Trophoblast cell (in vitro differentiated cells and primary cell): ENCODE data around the gene STAB2.

Source experiments
- DNase-seq, 2 donors: peaks; one replicate each; pipeline ENCODE4 v3.0.0-alpha.2; 2016
- H2AFZ ChIP-seq: 2 replicates; pipeline ENCODE4 v1.6.1; 2013; ENCODE audit warnings: low read length, moderate library complexity, mild to moderate bottlenecking; ENCODE audit not compliant: insufficient read depth, poor library complexity
- H2AK5ac ChIP-seq: 2 replicates; pipeline ENCODE4 v1.6.1; 2013; ENCODE audit warnings: mild to moderate bottlenecking, low read length
- H2BK120ac ChIP-seq: 2 replicates; pipeline ENCODE4 v1.6.1; 2013; ENCODE audit warnings: low read length, mild to moderate bottlenecking, moderate library complexity; ENCODE audit not compliant: insufficient read depth, poor library complexity
- H2BK12ac ChIP-seq: 2 replicates; pipeline ENCODE4 v1.6.1; 2013; ENCODE audit warnings: mild to moderate bottlenecking, low read length, moderate library complexity
- H2BK5ac ChIP-seq: 2 replicates; pipeline ENCODE4 v1.6.1; 2013; ENCODE audit warnings: low read length, low read depth, moderate library complexity, mild to moderate bottlenecking; ENCODE audit not compliant: poor library complexity
- H3K14ac ChIP-seq: 2 replicates; pipeline ENCODE4 v1.6.1; 2013; ENCODE audit warnings: mild to moderate bottlenecking, low read length
- H3K18ac ChIP-seq: 2 replicates; pipeline ENCODE4 v1.6.1; 2013; ENCODE audit warnings: mild to moderate bottlenecking, low read length
- H3K23ac ChIP-seq: 2 replicates; pipeline ENCODE4 v1.6.1; 2013; ENCODE audit warnings: low read length
- H3K27ac ChIP-seq: 2 replicates; pipeline ENCODE4 v1.5.1; 2013; ENCODE audit warnings: low read depth, mild to moderate bottlenecking, inconsistent platforms, low read length, moderate library complexity
- H3K27me3 ChIP-seq: 2 replicates; pipeline ENCODE4 v1.6.1; 2013; ENCODE audit warnings: inconsistent platforms, mild to moderate bottlenecking, low read length, moderate library complexity; ENCODE audit not compliant: insufficient read depth
- H3K36me3 ChIP-seq, 2 experiments: 1 replicate in 1 of 2; 2 replicates in 1 of 2; pipeline ENCODE4 v1.6.1; 2013; ENCODE audit warnings: low read length in 2 of 2, mild to moderate bottlenecking in 2 of 2, moderate library complexity in 1 of 2; ENCODE audit not compliant: insufficient read depth in 2 of 2, control insufficient read depth in 1 of 2
- H3K4ac ChIP-seq: 2 replicates; pipeline ENCODE4 v1.6.1; 2013; ENCODE audit warnings: low read depth, mild to moderate bottlenecking, low read length, moderate library complexity
- H3K4me1 ChIP-seq, 2 experiments: 1 replicate in 1 of 2; 2 replicates in 1 of 2; pipeline ENCODE4 v1.6.1; 2013; ENCODE audit warnings: low read length in 2 of 2, mild to moderate bottlenecking in 2 of 2, moderate library complexity in 1 of 2; ENCODE audit not compliant: insufficient read depth in 2 of 2, control insufficient read depth in 1 of 2
- H3K4me2 ChIP-seq: 2 replicates; pipeline ENCODE4 v1.6.1; 2013; ENCODE audit warnings: inconsistent platforms, mild to moderate bottlenecking, low read length, moderate library complexity
- H3K4me3 ChIP-seq: 2 replicates; pipeline ENCODE4 v1.5.1; 2013; ENCODE audit warnings: mild to moderate bottlenecking, low read depth, low read length, inconsistent platforms
- H3K79me1 ChIP-seq: one replicate; pipeline ENCODE4 v1.6.1; 2013; ENCODE audit warnings: low read length
- H3K79me2 ChIP-seq: 2 replicates; pipeline ENCODE4 v1.6.1; 2013; ENCODE audit warnings: low read length, mild to moderate bottlenecking; ENCODE audit not compliant: control insufficient read depth, insufficient read depth, poor library complexity
- H3K9ac ChIP-seq: 2 replicates; pipeline ENCODE4 v1.6.1; 2013; ENCODE audit warnings: mild to moderate bottlenecking, low read length
- H3K9me3 ChIP-seq: 2 replicates; pipeline ENCODE4 v1.6.1; 2013; ENCODE audit warnings: low read depth, mild to moderate bottlenecking, control low read depth, inconsistent platforms, low read length; ENCODE audit not compliant: insufficient read depth
- H4K12ac ChIP-seq: 2 replicates; pipeline ENCODE4 v1.6.1; 2013; ENCODE audit warnings: low read depth, mild to moderate bottlenecking, low read length, moderate library complexity
- H4K8ac ChIP-seq: 2 replicates; pipeline ENCODE4 v1.6.1; 2013; ENCODE audit warnings: low read depth, mild to moderate bottlenecking, low read length, moderate library complexity
- H4K91ac ChIP-seq: one replicate; pipeline ENCODE4 v1.6.1; 2013; ENCODE audit warnings: low read depth, mild to moderate bottlenecking, low read length, moderate library complexity
- WGBS: extraction: QIAGEN DNeasy Blood & Tissue Kit; methylation state at CpG from one replicate; pipeline ENCODE4 v1.1.7; 2013; ENCODE audit warnings: missing lambda C conversion rate; ENCODE audit not compliant: insufficient read length, insufficient coverage; ENCODE audit errors: extremely low coverage; 5-methylcytosine and 5-hydroxymethylcytosine counted together

STAB2 gene

GRCh38 chr12:103748002-103748401 is 160.9 kb downstream of the STAB2 start:
- WGBS = no CpG with 5 or more reads among the region's 2 CpGs
- Histone ChIP-seq H4K12ac (no peak overlapping the region), H3K4ac (no peak overlapping the region)

GRCh38 chr12:103748875-103749274 is 161.8 kb downstream of the STAB2 start:
- Histone ChIP-seq H3K4me1 (peaks cover 2 to 7% of the 10 kb centered on the region in 2 experiments), H3K23ac (no peak overlapping the region), H3K4ac (no peak overlapping the region), H4K91ac (no peak overlapping the region), H3K4me2 (no peak overlapping the region), H3K9me3 (peaks cover 2% of the 10 kb centered on the region), H3K4me3 (no peak overlapping the region), H3K79me1 (no peaks in the 10 kb centered on the region), H3K79me2 (no peaks in the 10 kb centered on the region), H3K14ac (no peak overlapping the region), H4K8ac (no peak overlapping the region), H2BK5ac (no peak overlapping the region), H3K27me3 (no peaks in the 10 kb centered on the region), H3K18ac (no peak overlapping the region), H3K27ac (no peak overlapping the region), H2AK5ac (no peak overlapping the region), H3K9ac (no peak overlapping the region), H4K12ac (no peak overlapping the region), H3K36me3 (no peaks in the 10 kb centered on the region), H2BK12ac (no peak overlapping the region), H2AFZ (no peak overlapping the region), H2BK120ac (no peak overlapping the region)
- no CpG with 5 or more reads among the region's 12 CpGs for WGBS
- DNase-seq = no peak

More at GRCh38 chr12:103748002-103748401, 160.9 kb downstream of the STAB2 start:
- Histone ChIP-seq H3K79me2 (no peaks in the 10 kb centered on the region), H3K14ac (no peak overlapping the region), H4K8ac (no peak overlapping the region), H3K27me3 (no peaks in the 10 kb centered on the region), H3K4me1 (peaks cover 2 to 7% of the 10 kb centered on the region in 2 experiments), H3K4me3 (no peak overlapping the region), H2AK5ac (no peak overlapping the region), H4K91ac (no peak overlapping the region), H3K27ac (no peak overlapping the region), H2BK12ac (no peak overlapping the region), H2AFZ (no peak overlapping the region), H2BK120ac (no peak overlapping the region), H2BK5ac (no peak overlapping the region), H3K9ac (no peak overlapping the region), H3K23ac (no peak overlapping the region), H3K9me3 (peaks cover 2% of the 10 kb centered on the region), H3K36me3 (no peaks in the 10 kb centered on the region), H3K79me1 (no peaks in the 10 kb centered on the region), H3K4me2 (no peak overlapping the region), H3K18ac (no peak overlapping the region)
- peak in 1 of 2 donors; percentile 44 for DNase-seq

- no peaks in the 10 kb centered on the region for H3K79me1 ChIP-seq
- no CpG with 5 or more reads among the region's 1 CpG for WGBS
- H2BK5ac ChIP-seq = no peak overlapping the region
- H2BK120ac ChIP-seq = no peak overlapping the region
- no peak overlapping the region for H3K23ac ChIP-seq
- H3K18ac ChIP-seq = no peak overlapping the region
- H3K79me2 ChIP-seq = no peaks in the 10 kb centered on the region
- DNase-seq = no peak
- peaks cover 2 to 7% of the 10 kb centered on the region in 2 experiments for H3K4me1 ChIP-seq
- H3K14ac ChIP-seq = no peak overlapping the region
- H2AFZ ChIP-seq = no peak overlapping the region
- H4K12ac ChIP-seq = no peak overlapping the region
- no peak overlapping the region for H3K4me3 ChIP-seq
- no peak overlapping the region for H4K8ac ChIP-seq
- H3K27me3 ChIP-seq = no peaks in the 10 kb centered on the region
- H2BK12ac ChIP-seq = no peak overlapping the region
- no peak overlapping the region for H2AK5ac ChIP-seq
- H4K91ac ChIP-seq = no peak overlapping the region
- no peak overlapping the region for H3K9ac ChIP-seq
- H3K27ac ChIP-seq = no peak overlapping the region
- no peaks in the 10 kb centered on the region for H3K36me3 ChIP-seq
- peaks cover 2% of the 10 kb centered on the region for H3K9me3 ChIP-seq
- H3K4ac ChIP-seq = no peak overlapping the region
- no peak overlapping the region for H3K4me2 ChIP-seq
Observed at GRCh38 chr12:103751171-103751570, 164.1 kb downstream of the STAB2 start.

- no peak overlapping the region for H3K4me3 ChIP-seq
Observed at GRCh38 chr12:103751600-103751999, 164.5 kb downstream of the STAB2 start.

More at GRCh38 chr12:103751600-103751999, 164.5 kb downstream of the STAB2 start:
- no peak overlapping the region for H2BK5ac ChIP-seq
- H4K8ac ChIP-seq = no peak overlapping the region
- no peak for DNase-seq
- no peaks in the 10 kb centered on the region for H3K79me2 ChIP-seq
- no peak overlapping the region for H3K27ac ChIP-seq
- no peak overlapping the region for H2BK120ac ChIP-seq
- H3K79me1 ChIP-seq = no peaks in the 10 kb centered on the region
- no peak overlapping the region for H2BK12ac ChIP-seq
- H3K18ac ChIP-seq = no peak overlapping the region
- no peak overlapping the region for H3K14ac ChIP-seq
- H3K23ac ChIP-seq = no peak overlapping the region
- peaks cover 2 to 7% of the 10 kb centered on the region in 2 experiments for H3K4me1 ChIP-seq
- H3K9me3 ChIP-seq = peaks cover 2% of the 10 kb centered on the region
- H3K9ac ChIP-seq = no peak overlapping the region
- H2AK5ac ChIP-seq = no peak overlapping the region
- H3K4ac ChIP-seq = no peak overlapping the region
- no CpG with 5 or more reads among the region's 2 CpGs for WGBS
- H3K36me3 ChIP-seq = no peaks in the 10 kb centered on the region
- H4K12ac ChIP-seq = no peak overlapping the region
- H3K4me2 ChIP-seq = no peak overlapping the region
- no peak overlapping the region for H2AFZ ChIP-seq
- no peaks in the 10 kb centered on the region for H3K27me3 ChIP-seq
- H4K91ac ChIP-seq = no peak overlapping the region
